A549 (cell line): ENCODE results near the gene TDP2.

Experiments
- CEBPB ChIP-seq, 2 experiments: fragments of >200 bp in 1 of 2; sonication (Bioruptor Twin) in 1 of 2; formaldehyde crosslinking in 1 of 2; IDR thresholded peaks; 2 replicates each; pipeline ENCODE4 v1.6.1; 2012 to 2016
- CHD4 ChIP-seq: fragments of 200-600 bp; sonication (generic); IDR thresholded peaks from 2 replicates; pipeline ENCODE4 v1.6.1; 2016; ENCODE audit warnings: antibody characterized with exemption, mild to moderate bottlenecking, borderline replicate concordance
- CTCF ChIP-seq: fragments of >200 bp; sonication (Bioruptor Twin); formaldehyde crosslinking; IDR thresholded peaks from 3 replicates; pipeline ENCODE4 v1.5.1; 2016
- EP300 ChIP-seq, 2 experiments: fragments of >200 bp; sonication (Bioruptor Twin); formaldehyde crosslinking; IDR thresholded peaks; 2 replicates in 1 of 2; 3 replicates in 1 of 2; pipeline ENCODE4 v1.6.1; 2016 to 2017
- POLR2AphosphoS2 ChIP-seq: conservative IDR thresholded peaks from 2 replicates; pipeline ENCODE4 v1.6.1; 2012; ENCODE audit warnings: low read length, improper control_type of control experiment, inconsistent platforms
- ZSCAN20 ChIP-seq: fragments of 250-450 bp; sonication (Bioruptor Pico); IDR thresholded peaks from 2 replicates; pipeline ENCODE4 v1.8.0; 2022; ENCODE audit warnings: mild to moderate bottlenecking, moderate library complexity
- TF ChIP-seq, protein P1 (sequence below): fragments of 200-600 bp; sonication (generic); IDR thresholded peaks from 2 replicates; pipeline ENCODE4 v1.6.1; 2016; ENCODE audit warnings: antibody characterized with exemption, mild to moderate bottlenecking, moderate library complexity

DNA sequence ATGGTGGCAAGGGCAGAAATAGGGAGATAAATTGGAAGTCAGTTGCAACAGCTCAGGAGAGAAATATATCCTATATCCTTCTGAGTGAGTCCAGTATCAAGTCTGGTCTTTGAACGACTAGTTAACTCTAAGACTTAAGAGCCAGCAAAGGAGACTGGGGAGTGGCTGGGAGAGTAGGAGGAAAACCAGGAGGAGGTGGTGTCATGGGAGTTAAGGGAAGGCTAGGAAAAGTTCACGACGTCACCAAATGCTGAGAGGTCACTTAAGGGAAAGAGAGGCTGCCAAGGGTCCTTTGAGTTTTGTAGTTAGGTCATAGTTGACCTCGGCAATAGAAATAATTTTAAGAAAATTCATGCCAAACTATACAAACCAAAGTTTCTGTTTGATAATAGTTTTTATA is 25.3 kb upstream of the TDP2 start:
- no peak for TF ChIP-seq CTCF
- TF ChIP-seq CEBPB (IDR thresholded peaks at IDR 0.05): no peak
- no peak for TF ChIP-seq EP300 (IDR thresholded peaks at IDR 0.05)
- TF ChIP-seq, protein P1, sequence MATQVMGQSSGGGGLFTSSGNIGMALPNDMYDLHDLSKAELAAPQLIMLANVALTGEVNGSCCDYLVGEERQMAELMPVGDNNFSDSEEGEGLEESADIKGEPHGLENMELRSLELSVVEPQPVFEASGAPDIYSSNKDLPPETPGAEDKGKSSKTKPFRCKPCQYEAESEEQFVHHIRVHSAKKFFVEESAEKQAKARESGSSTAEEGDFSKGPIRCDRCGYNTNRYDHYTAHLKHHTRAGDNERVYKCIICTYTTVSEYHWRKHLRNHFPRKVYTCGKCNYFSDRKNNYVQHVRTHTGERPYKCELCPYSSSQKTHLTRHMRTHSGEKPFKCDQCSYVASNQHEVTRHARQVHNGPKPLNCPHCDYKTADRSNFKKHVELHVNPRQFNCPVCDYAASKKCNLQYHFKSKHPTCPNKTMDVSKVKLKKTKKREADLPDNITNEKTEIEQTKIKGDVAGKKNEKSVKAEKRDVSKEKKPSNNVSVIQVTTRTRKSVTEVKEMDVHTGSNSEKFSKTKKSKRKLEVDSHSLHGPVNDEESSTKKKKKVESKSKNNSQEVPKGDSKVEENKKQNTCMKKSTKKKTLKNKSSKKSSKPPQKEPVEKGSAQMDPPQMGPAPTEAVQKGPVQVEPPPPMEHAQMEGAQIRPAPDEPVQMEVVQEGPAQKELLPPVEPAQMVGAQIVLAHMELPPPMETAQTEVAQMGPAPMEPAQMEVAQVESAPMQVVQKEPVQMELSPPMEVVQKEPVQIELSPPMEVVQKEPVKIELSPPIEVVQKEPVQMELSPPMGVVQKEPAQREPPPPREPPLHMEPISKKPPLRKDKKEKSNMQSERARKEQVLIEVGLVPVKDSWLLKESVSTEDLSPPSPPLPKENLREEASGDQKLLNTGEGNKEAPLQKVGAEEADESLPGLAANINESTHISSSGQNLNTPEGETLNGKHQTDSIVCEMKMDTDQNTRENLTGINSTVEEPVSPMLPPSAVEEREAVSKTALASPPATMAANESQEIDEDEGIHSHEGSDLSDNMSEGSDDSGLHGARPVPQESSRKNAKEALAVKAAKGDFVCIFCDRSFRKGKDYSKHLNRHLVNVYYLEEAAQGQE: no peak
- no peak for TF ChIP-seq ZSCAN20
- no peak for TF ChIP-seq POLR2AphosphoS2
- TF ChIP-seq CHD4: no peak
